Choroid plexus epithelial cell (primary cell): ENCODE measurements around the gene KRTAP10-3.

Experiments
- DNase-seq: peaks from one replicate; pipeline ENCODE4 v3.0.0-alpha.2; 2010; ENCODE audit warnings: low read depth
- H3K4me3 ChIP-seq: 2 replicates; pipeline ENCODE4 v1.5.1; 2011; ENCODE audit warnings: low read depth, mild to moderate bottlenecking, control low read depth, low read length, moderate library complexity
- CTCF ChIP-seq: conservative IDR thresholded peaks from 2 replicates; pipeline ENCODE4 v1.5.1; 2011; ENCODE audit warnings: low read depth, mild to moderate bottlenecking, control low read depth, inconsistent platforms, low read length, moderate library complexity

KRTAP10-3 gene

GRCh38 chr21:44528634-44528995, 30.0 kb downstream of the KRTAP10-3 start:
- no peak for TF ChIP-seq CTCF
- H3K4me3 ChIP-seq = no peak overlapping the region
- DNase-seq = no peak

- H3K4me3 ChIP-seq = no peak overlapping the region
- no peak for DNase-seq
- TF ChIP-seq CTCF = no peak
These were observed 30.5 kb downstream of the KRTAP10-3 start for GRCh38 chr21:44527983-44528633.

DNA sequence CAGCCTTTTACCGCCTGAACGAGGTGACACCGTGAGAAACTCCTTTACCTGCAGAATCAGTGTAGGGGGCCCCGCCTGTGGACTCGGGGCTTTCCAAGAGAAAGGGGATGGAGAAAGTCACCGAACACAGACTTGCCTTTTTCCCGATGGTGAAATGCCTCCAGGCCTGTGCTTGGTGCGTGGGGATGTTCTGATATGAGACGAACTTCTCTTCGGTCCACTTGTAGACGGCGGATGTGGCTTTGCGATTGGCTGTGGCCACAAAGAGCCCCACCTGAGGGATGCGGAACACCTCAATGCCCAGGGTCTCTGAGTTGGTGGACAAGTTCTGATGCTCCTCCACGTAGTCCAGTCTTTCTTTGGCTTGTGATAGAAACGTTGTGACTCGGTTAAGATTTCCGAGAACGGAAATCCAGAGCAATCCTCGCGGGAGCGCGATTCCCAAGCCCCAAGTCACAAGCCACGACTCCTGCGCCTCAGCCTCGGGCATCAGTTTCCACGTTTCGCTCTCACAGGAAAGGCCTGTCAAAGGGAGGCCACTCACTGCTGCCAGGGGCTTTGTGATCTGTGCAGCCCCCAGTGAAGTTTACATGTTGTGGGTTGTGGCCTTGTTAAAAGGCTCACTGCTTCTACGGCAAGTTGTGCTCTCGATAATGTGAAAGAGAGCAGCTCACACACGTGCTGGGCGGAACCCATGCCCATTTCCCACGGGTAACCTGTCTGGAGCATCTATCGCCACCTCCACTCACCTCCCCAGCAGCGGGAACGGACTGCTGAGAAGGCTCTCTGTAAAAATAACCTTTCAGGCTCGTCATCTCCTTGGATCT, 31.2 kb downstream of the KRTAP10-3 start:
- no peak for TF ChIP-seq CTCF
- no peak for DNase-seq
- no peak overlapping the region for H3K4me3 ChIP-seq

- DNase-seq = no peak
- H3K4me3 ChIP-seq = no peak overlapping the region
- TF ChIP-seq CTCF = no peak
These were observed 32.2 kb downstream of the KRTAP10-3 start for GRCh38 chr21:44526096-44526997.

DNA sequence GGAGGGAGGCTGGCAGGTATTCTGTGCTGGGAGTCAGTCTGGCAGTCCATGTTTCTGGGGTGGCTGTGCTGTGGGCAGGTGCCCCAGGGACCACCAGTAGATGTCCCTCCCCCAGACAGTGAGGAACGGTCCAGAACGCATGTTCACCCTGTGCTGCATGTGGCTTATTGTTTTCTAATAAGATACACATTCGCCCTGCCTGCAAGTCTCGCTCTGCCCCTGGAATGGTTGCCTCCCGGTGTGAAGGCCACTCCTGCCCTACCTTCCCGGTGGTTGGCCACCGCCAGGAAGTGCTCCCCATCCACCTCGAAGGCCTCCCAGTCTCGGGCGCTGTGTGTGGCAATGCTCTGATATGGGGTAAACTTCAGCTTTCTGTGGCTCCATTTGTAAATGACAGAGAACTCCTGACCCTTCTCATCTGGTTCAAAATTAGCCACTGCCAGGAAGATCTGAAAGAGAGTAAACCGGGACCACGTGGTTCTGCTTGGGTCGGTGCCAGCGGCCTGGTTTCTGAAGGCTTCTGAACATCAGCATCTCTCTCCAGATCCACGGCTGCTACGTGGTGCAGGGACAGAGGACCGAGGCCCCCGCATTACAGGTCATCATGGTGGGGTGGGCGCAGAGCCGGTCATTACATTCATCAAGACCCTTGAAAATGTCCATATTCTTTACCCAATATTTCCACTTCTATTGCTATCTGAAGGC, 33.1 kb downstream of the KRTAP10-3 start:
- no peak for DNase-seq
- no peak for TF ChIP-seq CTCF
- no peak overlapping the region for H3K4me3 ChIP-seq
